Transverse colon (tissue), 3 donors: ENCODE data around the gene PRKAR1A.

Experiments
- EP300 ChIP-seq: sonication (generic); formaldehyde crosslinking; IDR thresholded peaks from one replicate; pipeline ENCODE4 v1.6.1; 2017; ENCODE audit warnings: antibody characterized with exemption, low read depth
- POLR2A ChIP-seq: fragments of 450-650 bp; IDR thresholded peaks from one replicate; pipeline ENCODE4 v1.6.1; 2016; ENCODE audit warnings: antibody characterized with exemption, mild to moderate bottlenecking, moderate library complexity
- TF ChIP-seq, protein P1 (sequence below), 5 experiments: fragments of 200-600 bp in 3 of 5; fragments of 450-650 bp in 2 of 5; sonication (generic) in 3 of 5; IDR thresholded peaks; 1 replicate in 2 of 5; 2 replicates in 3 of 5; pipeline ENCODE4 v1.5.1; 2016 to 2017; ENCODE audit warnings: antibody characterized with exemption in 5 of 5, inconsistent platforms in 3 of 5, mild to moderate bottlenecking in 2 of 5, moderate library complexity in 1 of 5

DNA sequence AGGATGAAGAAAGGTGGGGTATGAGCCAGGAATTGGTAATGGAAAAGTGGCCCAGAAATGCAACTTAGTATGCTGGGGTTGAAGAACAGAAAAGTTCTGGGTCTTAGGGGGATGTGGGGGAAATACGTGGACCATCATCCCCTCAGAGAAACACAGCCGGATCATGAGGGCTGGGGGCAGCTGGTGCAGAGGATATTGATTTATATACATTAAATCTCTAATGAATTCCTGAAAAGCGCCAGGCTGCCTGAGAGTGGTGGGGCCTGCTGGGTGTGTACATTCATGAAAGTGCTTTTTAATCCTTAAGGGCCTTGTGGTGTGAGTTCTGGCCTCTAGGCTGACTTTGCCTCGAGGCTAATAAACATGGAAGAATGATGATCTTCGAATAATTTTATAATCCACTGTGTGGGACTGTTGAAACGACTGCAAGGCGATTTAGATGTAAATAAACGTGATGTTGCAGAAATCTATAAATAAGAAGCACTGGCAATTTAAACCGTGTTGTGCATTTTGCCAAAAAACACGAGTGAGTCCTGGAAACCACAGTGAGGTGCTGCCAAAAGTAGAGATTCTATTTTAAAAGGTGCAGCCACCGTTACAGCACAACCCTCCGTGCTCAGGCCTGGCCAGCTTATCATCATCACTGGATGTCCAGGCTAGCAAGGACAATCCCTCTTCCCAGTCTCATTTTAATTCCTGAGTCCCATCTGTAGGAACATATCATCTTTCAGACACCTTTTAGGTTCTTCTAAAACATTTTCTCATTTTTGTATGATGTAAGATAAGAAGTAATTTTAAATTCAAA lies 32.1 kb downstream of the PRKAR1A start:
- TF ChIP-seq, protein P1, sequence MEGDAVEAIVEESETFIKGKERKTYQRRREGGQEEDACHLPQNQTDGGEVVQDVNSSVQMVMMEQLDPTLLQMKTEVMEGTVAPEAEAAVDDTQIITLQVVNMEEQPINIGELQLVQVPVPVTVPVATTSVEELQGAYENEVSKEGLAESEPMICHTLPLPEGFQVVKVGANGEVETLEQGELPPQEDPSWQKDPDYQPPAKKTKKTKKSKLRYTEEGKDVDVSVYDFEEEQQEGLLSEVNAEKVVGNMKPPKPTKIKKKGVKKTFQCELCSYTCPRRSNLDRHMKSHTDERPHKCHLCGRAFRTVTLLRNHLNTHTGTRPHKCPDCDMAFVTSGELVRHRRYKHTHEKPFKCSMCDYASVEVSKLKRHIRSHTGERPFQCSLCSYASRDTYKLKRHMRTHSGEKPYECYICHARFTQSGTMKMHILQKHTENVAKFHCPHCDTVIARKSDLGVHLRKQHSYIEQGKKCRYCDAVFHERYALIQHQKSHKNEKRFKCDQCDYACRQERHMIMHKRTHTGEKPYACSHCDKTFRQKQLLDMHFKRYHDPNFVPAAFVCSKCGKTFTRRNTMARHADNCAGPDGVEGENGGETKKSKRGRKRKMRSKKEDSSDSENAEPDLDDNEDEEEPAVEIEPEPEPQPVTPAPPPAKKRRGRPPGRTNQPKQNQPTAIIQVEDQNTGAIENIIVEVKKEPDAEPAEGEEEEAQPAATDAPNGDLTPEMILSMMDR (IDR thresholded peaks at IDR 0.05), result no peak
- TF ChIP-seq EP300, result no peak
- TF ChIP-seq POLR2A, result no peak
